ENCODE results near the gene RBMS3. TPM values are rescaled to one million over a fixed set of nuclear protein-coding genes. Genes with fewer than 3 reads are reported as not detected.

RBMS3 gene
- total RNA-seq, 1 experiment from 2014 or later, result 1.3 TPM

- Mint-ChIP-seq H3K27ac (ENCODE audit: unreplicated experiment) (no peak overlapping the region), H3K4me3 (ENCODE audit: low read depth, unreplicated experiment) (no peak overlapping the region), H3K9me3 (ENCODE audit: low read depth, unreplicated experiment) (no peaks in the 10 kb centered on the region), H3K36me3 (ENCODE audit: insufficient read depth, unreplicated experiment) (no peaks in the 10 kb centered on the region), H3K4me1 (ENCODE audit: low read depth, unreplicated experiment) (no peaks in the 10 kb centered on the region), H3K27me3 (ENCODE audit: unreplicated experiment) (no peaks in the 10 kb centered on the region)
- no peak for TF ChIP-seq CTCF (IDR thresholded peaks at IDR 0.05; ENCODE audit: unreplicated experiment)
- no peak for DNase-seq
- CTCF ChIA-PET, result no interaction called here
- intact Hi-C loops (cut with micrococcal nuclease; ENCODE audit: unreplicated experiment), result no loop called here
- BruUV-seq (replicated peaks), result no TSS peak
Observed at GRCh38 chr3:29561651-29562149, 280.8 kb downstream of the RBMS3 start.

GRCh38 chr3:29565236-29565635 lies 284.4 kb downstream of the RBMS3 start:
- Mint-ChIP-seq H3K9me3 (ENCODE audit: low read depth, unreplicated experiment) (no peaks in the 10 kb centered on the region), H3K36me3 (ENCODE audit: insufficient read depth, unreplicated experiment) (no peaks in the 10 kb centered on the region), H3K27me3 (ENCODE audit: unreplicated experiment) (no peaks in the 10 kb centered on the region), H3K27ac (ENCODE audit: unreplicated experiment) (no peak overlapping the region), H3K4me3 (ENCODE audit: low read depth, unreplicated experiment) (no peak overlapping the region), H3K4me1 (ENCODE audit: low read depth, unreplicated experiment) (no peaks in the 10 kb centered on the region)
- CTCF ChIA-PET, result interaction anchor here (0.8 kb wide), 1 partner anchor 10 kb away, joined by 3 read pairs; no protein-coding TSS in a partner anchor
- no TSS peak for BruUV-seq (replicated peaks)
- no peak for DNase-seq
- intact Hi-C loops (cut with micrococcal nuclease; ENCODE audit: unreplicated experiment), result loop anchor here (5.0 kb wide), 1 partner anchor 833 kb away; no protein-coding TSS in a partner anchor
- no peak for TF ChIP-seq CTCF (IDR thresholded peaks at IDR 0.05; ENCODE audit: unreplicated experiment)

GRCh38 chr3:29567501-29567900 lies 286.6 kb downstream of the RBMS3 start:
- no peak for TF ChIP-seq CTCF (IDR thresholded peaks at IDR 0.05; ENCODE audit: unreplicated experiment)
- H3K4me1 Mint-ChIP-seq (ENCODE audit: low read depth, unreplicated experiment), result no peaks in the 10 kb centered on the region
- H3K27me3 Mint-ChIP-seq (ENCODE audit: unreplicated experiment), result no peaks in the 10 kb centered on the region
- H3K9me3 Mint-ChIP-seq (ENCODE audit: low read depth, unreplicated experiment), result no peaks in the 10 kb centered on the region
- H3K27ac Mint-ChIP-seq (ENCODE audit: unreplicated experiment), result no peak overlapping the region
- no peaks in the 10 kb centered on the region for H3K36me3 Mint-ChIP-seq (ENCODE audit: insufficient read depth, unreplicated experiment)
- CTCF ChIA-PET, result interaction anchor here (0.5 kb wide), 1 partner anchor 25 kb away, joined by 6 read pairs; no protein-coding TSS in a partner anchor
- BruUV-seq (replicated peaks), result no TSS peak
- no peak for DNase-seq
- intact Hi-C loops (cut with micrococcal nuclease; ENCODE audit: unreplicated experiment), result loop anchor here (5.0 kb wide), 1 partner anchor 835 kb away; no protein-coding TSS in a partner anchor
- H3K4me3 Mint-ChIP-seq (ENCODE audit: low read depth, unreplicated experiment), result no peak overlapping the region

GRCh38 chr3:29568355-29568754 lies 287.5 kb downstream of the RBMS3 start:
- no peaks in the 10 kb centered on the region for H3K27me3 Mint-ChIP-seq (ENCODE audit: unreplicated experiment)
- no peak for TF ChIP-seq CTCF (IDR thresholded peaks at IDR 0.05; ENCODE audit: unreplicated experiment)
- H3K4me1 Mint-ChIP-seq (ENCODE audit: low read depth, unreplicated experiment), result no peaks in the 10 kb centered on the region
- H3K27ac Mint-ChIP-seq (ENCODE audit: unreplicated experiment), result no peak overlapping the region
- H3K36me3 Mint-ChIP-seq (ENCODE audit: insufficient read depth, unreplicated experiment), result no peaks in the 10 kb centered on the region
- no peak for DNase-seq
- H3K9me3 Mint-ChIP-seq (ENCODE audit: low read depth, unreplicated experiment), result no peaks in the 10 kb centered on the region
- no peak overlapping the region for H3K4me3 Mint-ChIP-seq (ENCODE audit: low read depth, unreplicated experiment)
- CTCF ChIA-PET, result no interaction called here
- intact Hi-C loops (cut with micrococcal nuclease; ENCODE audit: unreplicated experiment), result loop anchor here (5.0 kb wide), 1 partner anchor 836 kb away; no protein-coding TSS in a partner anchor
- BruUV-seq (replicated peaks), result no TSS peak
